GM21723 (cell line): ENCODE measurements around the gene TLX2.

Experiments used
- ATAC-seq: cut with Tn5 transposase; IDR thresholded peaks from one replicate; pipeline ENCODE4 v1.9.1; 2021; ENCODE audit warnings: mild to moderate bottlenecking, moderate library complexity; ENCODE audit not compliant: unreplicated experiment

TLX2 gene

GRCh38 chr2:74496997-74497776 is 17.1 kb upstream of the TLX2 start:
- no peak for ATAC-seq

DNA sequence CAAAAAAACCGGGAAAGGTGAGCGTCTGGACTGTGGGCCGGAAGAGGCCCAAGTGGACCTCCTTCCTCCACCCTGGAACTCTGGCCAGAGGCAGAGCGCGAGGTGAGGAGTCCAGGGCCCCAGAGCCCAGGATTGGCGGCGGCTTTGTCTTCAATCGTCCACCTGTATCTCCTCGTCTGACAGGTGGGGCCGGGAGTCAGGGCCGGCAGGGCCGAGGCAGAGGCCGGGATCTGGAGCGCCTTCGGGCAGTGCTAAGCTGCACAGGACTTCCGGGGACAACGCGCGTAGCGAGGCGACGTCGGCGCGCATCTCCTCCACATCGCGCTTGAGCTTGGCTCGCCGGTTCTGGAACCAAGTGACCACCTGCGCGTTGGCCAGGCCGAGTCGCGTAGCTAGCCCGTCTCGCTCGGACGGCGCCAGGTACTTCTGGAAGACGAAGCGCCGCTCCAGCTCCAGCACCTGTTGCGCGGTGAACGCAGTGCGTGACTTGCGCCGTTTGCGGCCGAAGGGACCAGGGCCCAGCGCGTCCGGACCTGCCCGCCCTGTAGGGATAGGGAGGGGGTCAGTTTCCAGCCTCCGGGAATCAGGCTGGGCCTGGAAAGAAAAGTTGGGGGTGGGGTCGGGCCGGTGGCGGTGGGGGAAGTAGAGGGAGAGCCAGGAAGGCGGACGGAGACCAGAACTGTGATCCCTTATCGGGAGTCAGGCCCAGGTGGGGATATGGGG is 16.3 kb upstream of the TLX2 start:
- no peak for ATAC-seq

GRCh38 chr2:74498500-74499266 is 15.6 kb upstream of the TLX2 start:
- no peak for ATAC-seq

DNA sequence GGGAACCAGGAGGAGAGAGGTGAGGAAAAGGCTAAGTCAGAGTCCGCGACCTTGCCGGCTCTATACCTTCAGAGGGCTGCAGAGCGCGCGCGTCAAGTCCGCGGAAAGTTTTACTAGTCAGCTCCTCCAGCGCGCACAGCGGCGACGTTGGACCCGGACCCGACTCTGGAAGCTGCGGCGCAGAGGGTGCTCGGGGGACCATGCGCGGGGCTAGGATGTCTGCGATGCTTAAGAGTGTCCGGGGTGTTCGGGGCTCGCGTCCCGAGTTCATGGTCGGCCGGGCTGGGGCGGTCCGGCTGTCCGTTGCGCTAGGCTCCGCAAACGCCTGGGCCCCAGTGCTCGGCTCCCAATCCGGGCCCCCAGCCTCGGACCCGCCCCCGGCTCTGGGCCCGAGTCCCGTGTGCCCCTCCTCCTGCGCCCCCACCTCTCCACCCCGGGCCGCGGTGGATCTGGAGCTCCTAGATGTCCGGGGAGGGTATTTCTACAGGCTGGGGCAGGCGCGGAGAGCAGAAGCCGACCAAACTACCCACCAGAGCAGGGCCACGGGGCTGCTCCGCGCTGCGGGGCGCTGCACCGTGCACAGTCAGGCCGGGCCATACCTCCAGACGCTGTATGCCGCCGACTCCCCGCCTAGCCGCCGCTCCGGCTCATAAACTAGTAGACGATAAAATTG is 14.8 kb upstream of the TLX2 start, which contains the start of gene LBX2:
Gene LBX2 (minus strand): TSS at position 337 of the 673 bp plus-strand sequence. CDS start 66 bp downstream, at position 271.
- no peak for ATAC-seq

DNA sequence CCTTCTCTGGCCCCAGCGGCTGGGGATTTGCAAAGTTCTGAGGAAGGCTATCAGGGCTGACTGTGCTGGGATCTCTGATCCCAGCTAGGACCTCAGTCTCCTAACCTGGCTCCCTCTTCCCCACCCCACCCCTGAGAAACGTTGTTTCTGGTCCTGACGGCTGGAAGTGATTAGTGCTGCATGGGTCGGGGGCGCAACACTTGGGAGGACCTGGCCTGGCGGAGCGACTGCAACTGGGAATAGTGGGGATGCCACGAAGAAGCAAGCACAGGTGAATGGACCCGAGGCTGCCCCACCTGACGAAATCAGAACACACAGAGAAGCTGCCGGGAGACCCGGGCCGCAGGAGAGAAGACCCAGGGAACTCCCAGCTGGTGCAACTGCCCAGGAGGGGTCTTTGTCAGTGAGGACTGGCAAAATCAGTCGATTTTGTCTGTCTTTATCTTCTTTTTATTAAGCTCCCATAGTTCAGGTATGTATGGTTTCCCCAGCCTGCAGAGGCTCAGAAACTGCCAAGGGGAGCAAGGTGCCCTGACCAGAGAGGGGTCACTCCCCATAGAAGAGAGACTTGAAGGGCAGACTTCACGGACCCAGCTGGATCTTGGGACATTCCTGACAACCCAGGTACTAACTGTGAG is 14.2 kb upstream of the TLX2 start:
- no peak for ATAC-seq

- ATAC-seq = no peak
Observed at GRCh38 chr2:74500578-74500946, 13.7 kb upstream of the TLX2 start.

DNA sequence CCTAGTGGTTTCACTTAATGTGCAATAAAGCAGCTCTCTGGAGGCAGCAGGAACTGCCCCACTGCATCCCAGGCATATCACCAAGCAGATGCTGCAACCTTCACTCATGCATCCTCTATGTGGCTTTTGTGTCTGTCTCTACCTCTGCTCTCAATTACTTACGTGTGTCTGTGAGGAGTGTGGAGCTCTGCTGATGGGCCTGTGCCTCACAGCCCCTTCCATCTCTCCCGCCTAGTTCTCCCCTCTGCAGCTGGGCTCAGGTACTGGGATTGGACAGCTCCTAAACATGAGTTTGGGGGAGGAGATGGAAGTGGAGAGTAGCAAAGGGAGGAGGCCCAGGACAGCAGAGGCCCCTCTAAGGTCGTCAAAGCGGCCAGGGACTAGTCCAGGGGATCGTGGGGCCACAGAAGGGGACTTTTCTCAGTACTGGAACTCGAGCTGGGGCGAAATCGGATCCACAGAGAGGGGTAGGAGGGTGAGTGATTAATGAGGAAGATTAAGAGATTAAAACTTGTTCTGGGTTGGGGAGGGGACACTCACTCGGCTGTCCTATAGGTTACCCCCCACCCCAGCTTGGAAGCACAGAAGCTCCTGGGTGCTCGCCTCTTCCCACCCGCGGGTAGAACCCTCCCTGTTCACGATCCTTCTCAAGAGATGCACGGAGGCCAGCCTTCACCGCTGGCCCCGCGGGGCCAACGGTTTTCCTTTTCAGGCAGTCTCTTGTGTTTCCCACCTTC is 12.7 kb upstream of the TLX2 start:
- no peak for ATAC-seq

GRCh38 chr2:74502147-74502719 is 12.0 kb upstream of the TLX2 start:
- ATAC-seq = no peak

GRCh38 chr2:74502720-74503505 is 11.3 kb upstream of the TLX2 start:
- ATAC-seq = peak; percentile 34

DNA sequence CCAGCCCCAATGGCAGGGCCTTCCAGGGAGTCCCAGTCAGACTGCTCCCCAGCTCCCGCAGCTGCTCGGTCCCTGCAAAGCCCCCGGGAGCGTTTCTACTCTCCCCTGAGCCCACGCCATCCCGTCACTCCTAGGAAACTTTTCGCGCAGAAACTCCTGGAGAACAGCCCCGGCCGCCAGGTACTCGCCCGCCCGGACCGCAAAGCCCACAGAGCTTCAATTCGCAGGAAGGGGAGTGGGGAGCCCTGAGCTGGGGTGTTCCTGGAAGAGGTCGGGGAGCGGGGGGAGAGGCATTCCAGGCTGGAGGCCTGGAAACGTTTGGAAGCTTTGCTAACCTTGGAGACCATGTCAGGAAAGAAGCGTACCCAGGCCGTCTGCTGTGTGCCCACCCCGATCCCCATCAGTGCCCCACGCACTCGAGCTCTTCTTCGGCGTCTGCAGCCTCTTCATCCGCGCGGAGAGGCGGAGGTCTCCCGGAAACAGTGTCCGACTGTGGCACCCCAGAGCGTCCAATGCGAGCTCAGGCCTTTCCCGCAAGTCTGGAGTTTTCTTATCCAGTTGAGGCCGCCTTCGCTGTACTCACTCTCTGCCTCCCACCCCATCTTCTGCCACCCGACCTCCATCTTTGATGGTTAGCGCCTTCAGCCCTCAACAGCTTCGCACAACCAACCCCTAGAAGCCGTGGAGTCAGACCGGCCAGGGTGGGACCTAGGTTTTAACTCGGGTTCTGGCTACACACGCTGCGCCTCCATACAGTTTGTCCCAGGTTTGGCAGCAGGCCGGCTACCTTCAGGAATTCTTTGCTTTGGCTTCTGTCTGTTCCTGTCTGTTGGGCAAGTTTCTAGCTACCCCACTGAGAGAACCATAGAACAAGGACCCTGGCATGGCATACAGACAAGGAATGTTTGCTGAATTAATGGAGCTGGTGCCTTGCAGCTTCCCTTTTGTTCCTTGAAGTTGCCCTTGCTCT is 10.5 kb upstream of the TLX2 start:
- no peak for ATAC-seq

DNA sequence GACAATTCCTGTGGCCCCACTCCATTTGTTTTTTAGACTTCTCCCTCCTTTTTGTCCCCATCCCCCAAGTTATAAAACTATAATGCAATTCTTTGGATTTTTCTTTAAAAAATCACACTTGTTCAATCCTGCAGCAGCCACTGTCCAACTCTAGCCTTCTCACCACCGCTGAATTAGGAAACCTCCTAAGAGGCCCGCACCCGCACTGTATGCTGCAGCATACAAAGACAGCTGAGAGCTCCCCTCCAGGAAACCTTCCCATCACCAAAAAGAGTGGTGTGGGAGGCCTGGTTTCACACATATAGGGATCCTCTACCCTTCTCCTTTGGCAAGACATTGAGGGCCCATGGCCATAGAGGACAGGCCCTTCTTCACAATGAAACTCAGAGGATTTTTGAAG is 9.7 kb upstream of the TLX2 start:
- ATAC-seq = no peak

DNA sequence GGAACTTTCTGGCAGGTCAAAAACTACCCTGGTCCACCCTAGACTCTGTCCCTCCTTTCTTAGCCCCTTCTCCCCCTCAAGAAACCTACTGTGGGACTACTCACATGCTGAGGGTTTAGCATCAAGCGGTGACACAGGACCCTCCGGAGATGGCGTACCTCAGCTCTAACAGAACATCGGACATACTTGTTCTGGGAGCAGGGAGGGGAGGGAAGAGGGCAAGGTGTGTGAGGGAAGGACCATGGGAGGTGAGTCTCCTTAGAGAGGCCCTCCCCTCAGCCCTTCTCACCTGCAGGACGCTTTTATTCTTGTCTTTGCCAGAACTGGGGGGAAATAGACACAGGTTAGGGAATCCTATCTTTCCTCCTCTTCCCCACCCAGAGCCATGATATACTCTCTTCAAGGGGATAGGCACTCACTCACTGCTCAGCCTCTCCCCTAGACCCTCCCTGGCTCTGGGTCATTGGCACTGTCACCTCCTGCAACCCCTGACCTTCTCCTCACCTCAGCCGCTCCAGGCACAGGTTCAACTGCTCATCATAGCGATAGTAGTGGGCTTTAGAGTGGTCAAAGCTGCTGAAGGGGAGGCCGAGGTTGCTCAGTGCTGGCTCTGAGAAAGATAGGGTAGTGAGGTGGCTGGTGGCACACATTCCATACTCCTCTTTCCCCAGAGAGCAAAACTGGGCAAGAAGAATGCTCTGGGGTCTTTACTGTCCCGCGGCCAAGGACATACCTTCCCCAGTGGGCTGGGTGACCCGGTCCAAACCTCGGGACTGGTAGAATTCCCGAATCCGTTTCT is 8.6 kb upstream of the TLX2 start:
- ATAC-seq = no peak

- peak; percentile 88 for ATAC-seq
Observed at GRCh38 chr2:74507145-74507925, 6.9 kb upstream of the TLX2 start, which contains the start of gene PCGF1. PCGF1 (minus strand) TSS chr2:74507695; CDS start chr2:74507668, 27 bp downstream.

GRCh38 chr2:74507926-74508520 is 6.2 kb upstream of the TLX2 start:
- ATAC-seq = peak; percentile 20

- ATAC-seq = no peak
Observed at GRCh38 chr2:74510272-74510671, 4.0 kb upstream of the TLX2 start.
